Adrenal gland (tissue), 12 donors: ENCODE measurements around the gene SERGEF. TPM values are rescaled to one million over a fixed set of nuclear protein-coding genes. Genes with fewer than 3 reads are reported as not detected.

ENCODE experiments used
- DNase-seq, 7 donors: peaks; one replicate each; pipeline ENCODE4 v3.0.0-alpha.2; 2019 to 2020
- H3K27ac ChIP-seq, 5 donors: fragments of 200-600 bp; sonication (generic) in 4 of 5; 1 replicate in 3 of 5; 2 replicates in 2 of 5; pipeline versions ENCODE4 v1.5.1 to v1.8.0; 2016 to 2020; ENCODE audit warnings: mild to moderate bottlenecking in 1 of 5
- H3K27me3 ChIP-seq: fragments of 200-600 bp; 2 replicates; pipeline ENCODE4 v1.8.0; 2021
- H3K36me3 ChIP-seq, 2 donors: fragments of 200-600 bp; replicated peaks in 1 of 2; 1 replicate in 1 of 2; 2 replicates in 1 of 2; pipeline versions ENCODE4 v1.5.1 to v1.8.0; 2018 to 2022
- H3K4me1 ChIP-seq, 2 donors: fragments of 200-600 bp; replicated peaks in 1 of 2; 1 replicate in 1 of 2; 2 replicates in 1 of 2; pipeline versions ENCODE4 v1.5.1 to v1.8.0; 2018 to 2021
- H3K4me3 ChIP-seq, 4 donors: fragments of 200-600 bp; sonication (generic) in 3 of 4; one replicate each; pipeline ENCODE4 v1.5.1; 2016 to 2018
- H3K9me3 ChIP-seq, 3 donors: fragments of 200-600 bp; sonication (generic) in 1 of 3; replicated peaks in 1 of 3; 1 replicate in 2 of 3; 2 replicates in 1 of 3; pipeline versions ENCODE4 v1.5.1 to v1.8.0; 2016 to 2021
- CTCF ChIP-seq, 6 experiments: fragments of 450-650 bp in 4 of 6; fragments of 200-600 bp in 2 of 6; sonication (generic) in 1 of 6; IDR thresholded peaks; 1 replicate in 5 of 6; 2 replicates in 1 of 6; pipeline versions ENCODE4 v1.5.1 to v1.8.0; 2016 to 2021; ENCODE audit warnings: antibody characterized with exemption in 6 of 6, mild to moderate bottlenecking in 2 of 6, moderate library complexity in 1 of 6
- POLR2A ChIP-seq, 2 donors: fragments of 450-650 bp; IDR thresholded peaks; one replicate each; pipeline ENCODE4 v1.6.1; 2017; ENCODE audit warnings: antibody characterized with exemption in 2 of 2, mild to moderate bottlenecking in 2 of 2, moderate library complexity in 1 of 2
- WGBS, 4 donors: extraction: QIAGEN DNeasy Blood & Tissue Kit in 2 of 4; methylation state at CpG; one replicate each; pipeline versions ENCODE4 v1.1.5 to v1.1.7; 2013 to 2017; 5-methylcytosine and 5-hydroxymethylcytosine counted together
- intact Hi-C, 2 donors: fragments of 100-400 bp; cut with DNase I; formaldehyde crosslinking; loops; one replicate each; pipeline versions ENCODE4 v1.14.1 to v1.15.0; 2022 to 2023
- polyA plus RNA-seq, 3 donors: library from polyadenylated mRNA; stranded (reverse); fragments of 200-250 nt in 2 of 3; fragments of 350-450 nt in 1 of 3; fragmentation: Illumina TruSeq in 1 of 3; extraction: RNeasy Lipid Tissue Mini Kit (QIAGEN cat#74804) in 1 of 3; gene quantifications; one replicate each; pipeline ENCODE4 v1.2.3, GENCODE V29; 2013 to 2014
- total RNA-seq, 9 donors: library from RNA; depleted of rRNA in 4 of 9; stranded (reverse); fragments of >200 nt in 4 of 9; fragments of 120-200 nt in 1 of 9; fragmentation: NEBNext Ultra II Directional in 1 of 9; extraction: Animal tissue kit (Norgen Biotek cat#: 25700) in 1 of 9; gene quantifications; one replicate each; pipeline versions ENCODE4 v1.1.0 to v1.2.4, GENCODE V29; 2013 to 2023
- donor health status: healthy with polysubstance abuse.
- donor health status: Bipolar disorder and iron deficiency.
- donor health status: DM: yes; HTN: yes; CAD: no.
- donor health status: DM: no; HTN: no; CAD: no.
- donor health status: DM: no; HTN: no; CAD: no.
- donor health status: DM: yes; HTN: yes; CAD: no.

The SERGEF gene
- total and polyA plus RNA-seq, 12 donors: 21.7 to 216 (median 38.4) TPM

GRCh38 chr11:17821648-17822400 is 191.0 kb downstream of the SERGEF start:
- WGBS, 4 donors: 60 to 68% (median 61%) methylated on average over 4 of the region's 4 CpGs
- intact Hi-C loops: no loop called here
- peak overlapping the region in 1 of 5 donors; percentile 10 for H3K27ac ChIP-seq

GRCh38 chr11:17816232-17816931 is 196.5 kb downstream of the SERGEF start:
- no peak overlapping the region for H3K27ac ChIP-seq
- intact Hi-C loops: no loop called here
- no peak for TF ChIP-seq CTCF (IDR thresholded peaks at IDR 0.05)
- TF ChIP-seq POLR2A (IDR thresholded peaks at IDR 0.05): no peak

More at GRCh38 chr11:17821648-17822400, 191.0 kb downstream of the SERGEF start:
- H3K9me3 ChIP-seq: no peaks in the 10 kb centered on the region
- H3K4me3 ChIP-seq: no peak overlapping the region
- no peaks in the 10 kb centered on the region for H3K36me3 ChIP-seq
- H3K27me3 ChIP-seq: no peaks in the 10 kb centered on the region
- peak in 6 of 7 donors; percentile 31 to 67 (median 38) for DNase-seq
- TF ChIP-seq CTCF (IDR thresholded peaks at IDR 0.05) (peak in 1 of 6 experiments; percentile 20), POLR2A (IDR thresholded peaks at IDR 0.05) (no peak)
- peaks cover 0 to 14% of the 10 kb centered on the region in 2 donors for H3K4me1 ChIP-seq

GRCh38 chr11:17814546-17814945 is 198.3 kb downstream of the SERGEF start:
- Histone ChIP-seq H3K27me3 (no peaks in the 10 kb centered on the region), H3K9me3 (no peaks in the 10 kb centered on the region), H3K27ac (no peak overlapping the region), H3K36me3 (no peaks in the 10 kb centered on the region), H3K4me3 (no peak overlapping the region), H3K4me1 (peaks cover 0 to 14% of the 10 kb centered on the region in 2 donors)
- TF ChIP-seq POLR2A (IDR thresholded peaks at IDR 0.05) (no peak), CTCF (IDR thresholded peaks at IDR 0.05) (no peak)
- WGBS, 4 donors: 89 to 100% (median 98%) methylated on average over 1 of the region's 1 CpG
- intact Hi-C loops: no loop called here
- no peak for DNase-seq

More at GRCh38 chr11:17816232-17816931, 196.5 kb downstream of the SERGEF start:
- no peaks in the 10 kb centered on the region for H3K36me3 ChIP-seq
- H3K27me3 ChIP-seq: no peaks in the 10 kb centered on the region
- peaks cover 0 to 12% of the 10 kb centered on the region in 2 donors for H3K4me1 ChIP-seq
- no peak for DNase-seq
- no peaks in the 10 kb centered on the region for H3K9me3 ChIP-seq
- no peak overlapping the region for H3K4me3 ChIP-seq
- 65 to 82% (median 69%) methylated on average over 4 of the region's 4 CpGs for WGBS, 4 donors

- Histone ChIP-seq H3K9me3 (no peaks in the 10 kb centered on the region), H3K27me3 (no peaks in the 10 kb centered on the region), H3K4me1 (peaks cover 0 to 14% of the 10 kb centered on the region in 2 donors), H3K36me3 (no peaks in the 10 kb centered on the region), H3K27ac (no peak overlapping the region), H3K4me3 (no peak overlapping the region)
- intact Hi-C loops: no loop called here
- no peak for DNase-seq
- WGBS, 4 donors: 71 to 88% (median 82%) methylated on average over 2 of the region's 2 CpGs
- TF ChIP-seq CTCF (IDR thresholded peaks at IDR 0.05) (no peak), POLR2A (IDR thresholded peaks at IDR 0.05) (no peak)
These were observed 199.3 kb downstream of the SERGEF start for GRCh38 chr11:17813391-17814059.
